HG02623 (cell line): ENCODE results near the gene KRT2.

Experiments used
- ATAC-seq: cut with Tn5 transposase; IDR thresholded peaks from one replicate; pipeline ENCODE4 v1.9.1; 2021; ENCODE audit warnings: moderate library complexity; ENCODE audit not compliant: unreplicated experiment

The KRT2 gene

GRCh38 chr12:52617403-52617785 lies 34.6 kb downstream of the KRT2 start:
- ATAC-seq, result no peak

- ATAC-seq, result no peak
These were observed 35.2 kb downstream of the KRT2 start for GRCh38 chr12:52616680-52617402.

- ATAC-seq, result no peak
These were observed 36.1 kb downstream of the KRT2 start for GRCh38 chr12:52615912-52616311.

GRCh38 chr12:52615208-52615868 lies 36.7 kb downstream of the KRT2 start:
- no peak for ATAC-seq

- ATAC-seq, result no peak
These were observed 37.4 kb downstream of the KRT2 start for GRCh38 chr12:52614381-52615207.

- no peak for ATAC-seq
These were observed 38.5 kb downstream of the KRT2 start for GRCh38 chr12:52613384-52614030.

GRCh38 chr12:52612431-52613383 lies 39.3 kb downstream of the KRT2 start:
- no peak for ATAC-seq

GRCh38 chr12:52611080-52611468 lies 40.9 kb downstream of the KRT2 start:
- no peak for ATAC-seq

- no peak for ATAC-seq
These were observed 43.0 kb downstream of the KRT2 start for GRCh38 chr12:52608826-52609630.

GRCh38 chr12:52608161-52608560 lies 43.9 kb downstream of the KRT2 start:
- no peak for ATAC-seq

- ATAC-seq, result no peak
These were observed 44.7 kb downstream of the KRT2 start for GRCh38 chr12:52607314-52607713.

GRCh38 chr12:52606581-52607218 lies 45.3 kb downstream of the KRT2 start:
- ATAC-seq, result no peak

- ATAC-seq, result no peak
These were observed 45.9 kb downstream of the KRT2 start for GRCh38 chr12:52606096-52606495.

- no peak for ATAC-seq
These were observed 46.5 kb downstream of the KRT2 start for GRCh38 chr12:52605542-52605941.

GRCh38 chr12:52604859-52605258 lies 47.2 kb downstream of the KRT2 start:
- ATAC-seq, result no peak

GRCh38 chr12:52603314-52603713 lies 48.7 kb downstream of the KRT2 start:
- ATAC-seq, result no peak

GRCh38 chr12:52602552-52602951 lies 49.5 kb downstream of the KRT2 start:
- no peak for ATAC-seq

GRCh38 chr12:52601671-52602070 lies 50.3 kb downstream of the KRT2 start:
- ATAC-seq, result no peak

GRCh38 chr12:52600941-52601481 lies 51.0 kb downstream of the KRT2 start, which contains the start of gene KRT72:
Gene KRT72 (minus strand): TSS chr12:52601463. CDS start chr12:52601452, 11 bp downstream.
- ATAC-seq, result no peak
